ENCODE results near the gene DCP1B. TPM values are rescaled to one million over a fixed set of nuclear protein-coding genes. Genes with fewer than 3 reads are reported as not detected.

DCP1B gene
- total RNA-seq, 1 donor from 2014 or later, result 1.6 TPM

- DNase-seq (no peak), ATAC-seq (ENCODE audit: poor library complexity) (no peak)
- intact Hi-C loops (cut with DNase I), result no loop called here
These were observed 19.1 kb upstream of the DCP1B start for GRCh38 chr12:2023365-2023764.

DNA sequence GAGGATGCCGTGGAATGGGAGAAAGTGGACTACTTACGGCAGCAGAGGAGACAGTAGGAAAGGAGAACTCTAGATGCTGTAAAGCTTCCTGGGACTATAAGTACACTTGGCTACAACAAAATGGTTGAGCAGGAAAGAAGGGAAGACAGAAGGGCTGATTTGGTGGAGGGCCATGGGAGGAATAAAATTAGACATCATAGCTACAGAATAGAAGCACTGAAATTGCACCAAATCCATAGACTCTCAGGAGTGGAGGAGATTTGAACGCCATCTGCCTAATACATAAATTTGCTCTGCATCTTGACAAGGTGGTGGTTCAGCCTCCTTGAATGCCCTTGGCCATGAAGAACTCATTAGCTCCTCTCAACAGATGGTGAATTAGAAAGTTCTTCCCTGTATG lies 16.3 kb upstream of the DCP1B start:
- intact Hi-C loops (cut with DNase I), result no loop called here

GRCh38 chr12:2019126-2019525 lies 14.9 kb upstream of the DCP1B start:
- DNase-seq, result no peak
- intact Hi-C loops (cut with DNase I), result no loop called here
- no peak for ATAC-seq (ENCODE audit: poor library complexity)

More for the DNA sequence above, 16.3 kb upstream of the DCP1B start:
- ATAC-seq (ENCODE audit: poor library complexity) (no peak), DNase-seq (no peak)

DNA sequence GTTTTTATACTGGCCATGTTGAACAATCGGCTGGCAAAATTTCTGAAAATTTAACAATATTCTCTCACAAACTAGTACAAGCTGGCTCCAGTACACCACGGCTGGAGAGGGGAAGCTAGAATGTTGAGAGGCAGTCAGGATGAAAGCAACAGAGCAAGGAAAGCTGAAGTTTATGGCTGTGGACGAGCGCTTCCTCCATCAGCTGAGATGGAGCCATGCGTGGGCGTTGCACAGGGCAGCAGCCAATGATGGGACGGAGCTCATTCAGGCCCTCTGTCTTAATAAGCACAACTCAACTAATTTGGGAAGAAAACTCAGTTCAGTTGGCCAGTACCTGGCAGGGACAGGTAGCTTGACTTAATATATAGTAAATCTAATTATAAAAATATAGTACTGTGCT lies 14.1 kb upstream of the DCP1B start:
- DNase-seq, result no peak
- ATAC-seq (ENCODE audit: poor library complexity), result no peak
- intact Hi-C loops (cut with DNase I), result no loop called here

DNA sequence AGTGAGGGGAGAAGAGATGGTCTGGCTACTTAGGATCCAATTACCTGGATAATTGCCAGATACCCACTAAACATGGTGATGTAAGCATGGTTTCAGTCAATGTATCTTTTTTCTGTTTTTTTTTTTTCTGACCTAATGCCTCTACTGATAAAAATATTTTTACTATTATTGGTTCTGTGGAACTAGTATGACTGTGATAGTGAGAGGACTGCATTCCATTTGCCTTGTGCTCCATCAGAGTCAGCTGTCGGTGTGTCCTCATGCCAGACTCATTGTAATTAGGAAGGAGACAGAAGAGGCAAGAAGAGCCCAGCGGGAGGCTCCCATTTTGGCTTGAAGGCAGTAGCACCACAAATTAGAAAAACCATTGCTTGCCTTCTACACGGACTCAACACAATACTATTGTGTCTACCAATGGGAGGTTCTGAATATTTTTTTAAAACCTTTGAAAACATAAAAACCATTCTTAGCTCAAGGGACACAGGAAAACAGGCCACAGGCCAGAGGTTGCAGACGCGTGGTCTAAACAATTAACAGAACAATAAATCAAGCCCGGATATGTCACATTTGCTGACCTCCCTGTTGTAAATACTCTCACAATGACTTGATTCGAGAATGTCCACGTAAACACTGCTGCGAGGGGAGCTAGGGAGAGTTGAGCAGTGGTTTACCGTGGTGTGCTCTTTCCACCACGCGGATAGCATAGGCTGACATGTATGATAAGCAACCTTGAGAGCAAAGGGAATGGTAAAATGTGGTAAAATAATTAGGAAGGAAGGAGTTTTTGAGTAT lies 13.5 kb upstream of the DCP1B start:
- ATAC-seq (ENCODE audit: poor library complexity) (peak; percentile 31), DNase-seq (no peak)
- intact Hi-C loops (cut with DNase I), result no loop called here

- no peak for DNase-seq
- intact Hi-C loops (cut with DNase I), result no loop called here
- no peak for ATAC-seq (ENCODE audit: poor library complexity)
These were observed 12.7 kb upstream of the DCP1B start for GRCh38 chr12:2016862-2017545.

- intact Hi-C loops (cut with DNase I), result no loop called here
- DNase-seq, result no peak
- no peak for ATAC-seq (ENCODE audit: poor library complexity)
These were observed 10.0 kb upstream of the DCP1B start for GRCh38 chr12:2014231-2014630.

DNA sequence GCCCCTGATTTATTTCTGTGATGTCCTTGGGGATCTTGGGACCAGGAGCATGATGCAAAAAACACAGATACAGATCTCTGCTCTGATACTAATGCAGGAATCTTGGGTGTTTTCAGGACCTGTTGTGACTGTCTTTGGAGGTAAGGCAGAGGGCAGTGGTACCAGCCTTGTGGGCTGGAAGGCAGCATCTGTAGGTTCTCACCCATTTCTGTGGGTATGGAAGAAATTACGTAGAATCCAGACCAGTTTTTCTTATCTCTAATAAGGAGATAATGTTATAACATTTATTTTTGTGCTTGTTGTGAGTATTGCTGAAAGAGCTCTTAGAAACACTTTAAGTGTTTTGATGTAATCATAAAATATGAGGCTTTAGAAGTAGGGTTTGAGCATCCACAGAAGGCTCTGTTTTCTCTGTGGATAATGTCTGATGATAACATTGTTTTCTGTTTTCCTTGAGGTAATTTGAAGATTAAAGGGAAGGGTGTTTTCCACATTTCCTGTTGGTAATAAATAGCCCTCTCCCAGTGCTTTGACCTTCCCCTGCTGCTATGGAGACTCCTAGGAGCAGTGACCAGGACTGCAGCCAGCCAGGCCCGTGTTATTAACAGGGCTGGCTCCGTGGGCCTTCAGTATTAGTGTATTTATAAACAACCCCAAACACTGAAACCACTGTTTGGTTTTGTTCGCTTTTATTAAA lies 9.4 kb upstream of the DCP1B start:
- ATAC-seq (ENCODE audit: poor library complexity) (peak; percentile 84), DNase-seq (peak; percentile 65)
- intact Hi-C loops (cut with DNase I), result no loop called here

- ATAC-seq (ENCODE audit: poor library complexity) (no peak), DNase-seq (no peak)
- intact Hi-C loops (cut with DNase I), result no loop called here
These were observed 8.8 kb upstream of the DCP1B start for GRCh38 chr12:2013086-2013485.

DNA sequence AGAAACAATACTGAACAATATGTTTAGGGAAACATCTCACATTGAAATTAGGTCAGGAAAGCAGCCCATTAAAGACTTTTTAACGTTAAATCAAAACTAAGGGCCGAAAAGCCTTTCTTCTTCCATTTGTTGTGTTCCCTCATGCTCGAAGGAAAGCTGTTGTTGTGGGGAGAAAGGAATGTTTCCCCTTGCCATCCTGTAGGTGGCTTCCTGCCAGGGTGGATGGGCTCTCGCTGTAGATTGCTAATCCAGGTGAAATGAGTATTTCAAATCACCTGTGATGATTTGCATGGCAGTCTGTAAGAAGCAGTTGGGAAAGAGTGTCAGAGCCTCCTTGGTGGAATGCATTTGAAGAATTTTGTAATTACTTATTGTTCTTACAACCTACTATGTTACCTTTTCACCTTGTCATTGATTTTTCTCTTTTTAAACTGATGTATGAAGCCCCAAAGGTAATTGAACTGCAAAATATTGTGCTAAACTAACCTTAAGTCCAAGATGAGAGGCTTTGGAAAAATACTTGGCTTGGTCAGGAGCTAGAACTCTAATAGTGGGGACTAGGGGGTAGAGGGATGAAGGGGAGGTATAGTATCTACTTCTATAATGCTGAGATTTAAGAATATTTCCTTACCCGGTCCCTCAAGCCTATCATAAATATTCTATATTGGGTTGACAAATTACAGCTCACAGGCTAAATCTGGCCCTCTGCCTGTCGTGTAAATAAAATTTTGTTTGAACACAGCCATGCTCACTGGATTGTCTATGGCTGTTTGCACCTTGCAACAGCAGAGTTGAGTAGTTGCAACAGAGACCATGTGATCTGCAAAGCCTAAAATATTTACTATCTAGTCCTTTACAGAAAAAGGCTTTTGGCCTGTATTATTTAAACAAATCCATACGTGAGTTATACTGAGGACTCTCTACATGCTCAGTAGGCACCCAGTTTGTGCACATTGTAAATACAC lies 7.7 kb upstream of the DCP1B start:
- ATAC-seq (ENCODE audit: poor library complexity) (no peak), DNase-seq (no peak)
- intact Hi-C loops (cut with DNase I), result no loop called here

DNA sequence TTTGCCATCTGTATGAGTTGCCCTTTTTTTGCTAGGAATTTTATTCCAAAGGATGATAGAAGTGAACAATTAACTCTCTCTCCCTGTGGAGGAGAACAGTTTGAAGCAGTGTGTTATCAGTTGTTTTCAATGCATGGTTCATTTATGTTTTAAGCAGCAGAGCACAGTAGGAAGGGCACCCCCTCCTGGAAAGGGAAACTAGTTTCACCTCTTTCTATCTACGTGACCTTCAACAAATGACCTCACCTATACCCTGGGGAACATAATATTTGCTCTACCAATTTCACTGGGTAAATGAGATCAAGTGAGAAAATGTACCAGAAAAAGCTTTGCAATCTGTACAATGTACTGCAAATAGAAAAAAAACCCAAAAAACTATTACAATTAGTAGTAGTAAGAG lies 5.4 kb upstream of the DCP1B start:
- intact Hi-C loops (cut with DNase I), result no loop called here
- no peak for ATAC-seq (ENCODE audit: poor library complexity)
- DNase-seq, result no peak

- ATAC-seq (ENCODE audit: poor library complexity), result no peak
- intact Hi-C loops (cut with DNase I), result no loop called here
- no peak for DNase-seq
These were observed 4.4 kb upstream of the DCP1B start for GRCh38 chr12:2008677-2009076.

DNA sequence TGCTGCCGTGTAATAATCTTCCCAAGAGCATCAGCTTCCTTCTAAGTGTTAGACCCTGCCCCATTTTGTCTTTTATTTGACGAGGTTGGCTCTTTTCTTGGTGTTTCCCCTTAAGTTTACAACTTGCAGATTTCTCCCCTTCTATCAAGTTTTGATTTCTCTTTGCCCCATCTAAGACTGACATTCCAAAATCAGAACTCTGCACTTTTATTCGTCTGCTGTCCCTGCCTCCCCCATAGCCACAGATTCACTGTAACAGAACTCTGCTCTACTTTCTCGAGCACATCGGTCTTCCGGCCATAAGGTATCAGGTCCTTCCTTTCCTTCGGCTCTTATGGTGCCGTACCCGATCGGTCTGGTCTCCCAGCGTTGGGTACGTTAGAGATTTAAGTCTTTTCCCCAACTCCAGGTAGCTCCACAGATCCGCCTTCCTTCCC lies 563 bp downstream of the DCP1B start:
- ATAC-seq (ENCODE audit: poor library complexity) (peak; percentile 24), DNase-seq (no peak)
- intact Hi-C loops (cut with DNase I), result no loop called here

GRCh38 chr12:1995205-1995896 lies 8.9 kb downstream of the DCP1B start:
- DNase-seq (no peak), ATAC-seq (ENCODE audit: poor library complexity) (no peak)
- intact Hi-C loops (cut with DNase I), result no loop called here

DNA sequence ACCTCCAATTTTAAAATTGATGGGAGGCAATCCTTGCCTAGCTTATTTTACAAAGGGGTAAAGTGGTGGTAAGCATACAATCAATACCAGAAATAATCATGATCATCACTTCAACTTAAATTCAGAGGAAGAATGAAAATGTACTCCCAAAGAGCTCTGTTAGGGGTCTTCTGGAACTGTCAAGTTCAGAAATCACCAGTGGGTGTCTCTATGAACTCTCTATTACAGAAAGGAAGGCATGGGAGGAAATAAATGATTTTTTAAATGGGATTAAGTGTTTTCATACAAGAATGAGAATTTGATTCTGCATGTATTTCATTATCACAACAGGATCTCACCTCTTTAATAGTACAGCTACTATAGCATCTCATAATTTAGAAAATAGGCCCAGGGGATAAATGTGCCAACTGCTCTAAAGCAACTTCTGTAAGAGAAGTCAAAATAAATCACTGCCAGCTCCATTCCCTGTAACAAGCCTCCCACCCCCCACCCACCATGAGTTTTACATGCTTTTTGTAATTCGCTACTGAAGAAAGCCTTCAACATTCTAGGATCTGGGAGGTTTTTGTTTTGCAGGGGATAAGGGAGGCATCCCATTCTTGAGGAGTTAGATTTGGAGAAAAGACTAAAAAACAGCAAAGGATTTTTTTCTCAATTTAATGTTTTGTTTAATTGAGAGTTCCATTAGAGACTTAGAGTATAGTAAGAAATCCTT lies 9.7 kb downstream of the DCP1B start:
- DNase-seq (no peak), ATAC-seq (ENCODE audit: poor library complexity) (no peak)
- intact Hi-C loops (cut with DNase I), result no loop called here

- ATAC-seq (ENCODE audit: poor library complexity), result no peak
- intact Hi-C loops (cut with DNase I), result no loop called here
- no peak for DNase-seq
These were observed 10.3 kb downstream of the DCP1B start for GRCh38 chr12:1993871-1994371.

- ATAC-seq (ENCODE audit: poor library complexity) (no peak), DNase-seq (no peak)
- intact Hi-C loops (cut with DNase I), result no loop called here
These were observed 10.9 kb downstream of the DCP1B start for GRCh38 chr12:1993341-1993740.

Measured in Right ventricle myocardium superior (tissue), 1 donor.